SU-DHL-6 (cell line): ENCODE results near the gene FSTL3.

Source experiments
- H2AFZ ChIP-seq: fragments of 200-600 bp; sonication (generic); 2 replicates; pipeline ENCODE4 v1.6.1; 2014; ENCODE audit warnings: low read depth, mild to moderate bottlenecking, moderate library complexity, mixed read lengths, antibody characterized with exemption, low read length; ENCODE audit not compliant: severe bottlenecking
- H3F3A ChIP-seq: fragments of 200-600 bp; shearing (Covaris generic); 2 replicates; pipeline ENCODE4 v1.6.0; 2016; ENCODE audit warnings: antibody characterized with exemption, mild to moderate bottlenecking; ENCODE audit not compliant: insufficient read depth
- H3K27ac ChIP-seq: fragments of 200-600 bp; sonication (generic); 2 replicates; pipeline ENCODE4 v1.5.1; 2016; ENCODE audit warnings: low read depth, mild to moderate bottlenecking, low read length, moderate library complexity, mixed read lengths
- H3K27me3 ChIP-seq: fragments of 200-600 bp; sonication (generic), shearing (Covaris generic); 2 replicates; pipeline ENCODE4 v1.6.0; 2014; ENCODE audit warnings: mild to moderate bottlenecking, low read length
- H3K36me3 ChIP-seq: fragments of 200-600 bp; sonication (generic); 2 replicates; pipeline ENCODE4 v1.6.1; 2014; ENCODE audit warnings: mild to moderate bottlenecking, low read length, mixed read lengths
- H3K4me2 ChIP-seq: fragments of 300-600, 200-600 bp; shearing (Covaris generic), sonication (generic); 2 replicates; pipeline ENCODE4 v1.6.0; 2014; ENCODE audit warnings: low read length, low read depth, mild to moderate bottlenecking; ENCODE audit not compliant: poor library complexity, severe bottlenecking
- H3K4me3 ChIP-seq: fragments of 200-600 bp; sonication (generic); 2 replicates; pipeline ENCODE4 v1.5.1; 2014; ENCODE audit warnings: antibody characterized with exemption, low read length, mild to moderate bottlenecking, mixed read lengths; ENCODE audit not compliant: insufficient read depth, poor library complexity, severe bottlenecking
- H3K79me2 ChIP-seq: fragments of 200-600 bp; sonication (generic); 2 replicates; pipeline ENCODE4 v1.6.1; 2014; ENCODE audit warnings: mild to moderate bottlenecking, low read length, moderate library complexity; ENCODE audit not compliant: insufficient read depth
- H3K9ac ChIP-seq: fragments of 200-600 bp; sonication (generic); 2 replicates; pipeline ENCODE4 v1.7.0; 2014; ENCODE audit warnings: mild to moderate bottlenecking, low read length
- H3K9me2 ChIP-seq: fragments of 200-600 bp; sonication (generic); replicated peaks from 2 replicates; pipeline ENCODE4 v1.6.1; 2014; ENCODE audit warnings: low read length; ENCODE audit not compliant: insufficient read depth
- H3K9me3 ChIP-seq: fragments of 200-600 bp; sonication (generic); 2 replicates; pipeline ENCODE4 v1.6.1; 2014; ENCODE audit warnings: low read length, mixed read lengths; ENCODE audit not compliant: insufficient read depth
- H4K20me1 ChIP-seq: fragments of 200-600 bp; sonication (generic); 2 replicates; pipeline ENCODE4 v1.6.1; 2014; ENCODE audit warnings: low read depth, mild to moderate bottlenecking, antibody characterized with exemption, low read length, moderate library complexity, mixed read lengths
- EZH2phosphoT487 ChIP-seq: fragments of 200-600 bp; sonication (generic), shearing (Covaris generic); conservative IDR thresholded peaks from 2 replicates; pipeline ENCODE4 v1.6.1; 2018; ENCODE audit warnings: mild to moderate bottlenecking, antibody characterized with exemption, low read length, moderate library complexity, mixed read lengths
- TF ChIP-seq, protein P1 (sequence below): fragments of 200-600 bp; sonication (generic); IDR thresholded peaks from one replicate; pipeline ENCODE4 v1.5.1; 2017; ENCODE audit warnings: antibody characterized with exemption, mild to moderate bottlenecking, low read length, moderate library complexity; ENCODE audit not compliant: insufficient read depth, poor library complexity, severe bottlenecking

The FSTL3 gene

GRCh38 chr19:682678-683320, 6.6 kb downstream of the FSTL3 start:
- Histone ChIP-seq H3K27me3 (no peaks in the 10 kb centered on the region), H3K36me3 (no peaks in the 10 kb centered on the region), H3K4me2 (no peak overlapping the region), H3K79me2 (no peaks in the 10 kb centered on the region), H3K9ac (no peak overlapping the region), H4K20me1 (no peaks in the 10 kb centered on the region), H3F3A (0 out of 2 replicates have a peak, but pooled peaks cover 8% of the 10 kb centered on the region), H3K9me3 (no peaks in the 10 kb centered on the region), H3K4me3 (no peak overlapping the region), H2AFZ (no peak overlapping the region), H3K27ac (no peak overlapping the region), H3K9me2 (no peaks in the 10 kb centered on the region)
- no peak for TF ChIP-seq EZH2phosphoT487
- TF ChIP-seq, protein P1, sequence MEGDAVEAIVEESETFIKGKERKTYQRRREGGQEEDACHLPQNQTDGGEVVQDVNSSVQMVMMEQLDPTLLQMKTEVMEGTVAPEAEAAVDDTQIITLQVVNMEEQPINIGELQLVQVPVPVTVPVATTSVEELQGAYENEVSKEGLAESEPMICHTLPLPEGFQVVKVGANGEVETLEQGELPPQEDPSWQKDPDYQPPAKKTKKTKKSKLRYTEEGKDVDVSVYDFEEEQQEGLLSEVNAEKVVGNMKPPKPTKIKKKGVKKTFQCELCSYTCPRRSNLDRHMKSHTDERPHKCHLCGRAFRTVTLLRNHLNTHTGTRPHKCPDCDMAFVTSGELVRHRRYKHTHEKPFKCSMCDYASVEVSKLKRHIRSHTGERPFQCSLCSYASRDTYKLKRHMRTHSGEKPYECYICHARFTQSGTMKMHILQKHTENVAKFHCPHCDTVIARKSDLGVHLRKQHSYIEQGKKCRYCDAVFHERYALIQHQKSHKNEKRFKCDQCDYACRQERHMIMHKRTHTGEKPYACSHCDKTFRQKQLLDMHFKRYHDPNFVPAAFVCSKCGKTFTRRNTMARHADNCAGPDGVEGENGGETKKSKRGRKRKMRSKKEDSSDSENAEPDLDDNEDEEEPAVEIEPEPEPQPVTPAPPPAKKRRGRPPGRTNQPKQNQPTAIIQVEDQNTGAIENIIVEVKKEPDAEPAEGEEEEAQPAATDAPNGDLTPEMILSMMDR = no peak

GRCh38 chr19:685454-685931, 9.3 kb downstream of the FSTL3 start:
- no peak overlapping the region for H3K4me2 ChIP-seq
- no peaks in the 10 kb centered on the region for H3K9me2 ChIP-seq
- H3K27ac ChIP-seq = no peak overlapping the region
- H3K36me3 ChIP-seq = no peaks in the 10 kb centered on the region
- H2AFZ ChIP-seq = no peak overlapping the region
- H3K4me3 ChIP-seq = no peak overlapping the region
- H3K27me3 ChIP-seq = no peaks in the 10 kb centered on the region
- H3K9ac ChIP-seq = no peak overlapping the region
- H3F3A ChIP-seq = no peaks in the 10 kb centered on the region
- H3K79me2 ChIP-seq = no peaks in the 10 kb centered on the region
- no peaks in the 10 kb centered on the region for H3K9me3 ChIP-seq
- no peak for TF ChIP-seq EZH2phosphoT487
- TF ChIP-seq, protein P1 = no peak
- no peaks in the 10 kb centered on the region for H4K20me1 ChIP-seq

DNA sequence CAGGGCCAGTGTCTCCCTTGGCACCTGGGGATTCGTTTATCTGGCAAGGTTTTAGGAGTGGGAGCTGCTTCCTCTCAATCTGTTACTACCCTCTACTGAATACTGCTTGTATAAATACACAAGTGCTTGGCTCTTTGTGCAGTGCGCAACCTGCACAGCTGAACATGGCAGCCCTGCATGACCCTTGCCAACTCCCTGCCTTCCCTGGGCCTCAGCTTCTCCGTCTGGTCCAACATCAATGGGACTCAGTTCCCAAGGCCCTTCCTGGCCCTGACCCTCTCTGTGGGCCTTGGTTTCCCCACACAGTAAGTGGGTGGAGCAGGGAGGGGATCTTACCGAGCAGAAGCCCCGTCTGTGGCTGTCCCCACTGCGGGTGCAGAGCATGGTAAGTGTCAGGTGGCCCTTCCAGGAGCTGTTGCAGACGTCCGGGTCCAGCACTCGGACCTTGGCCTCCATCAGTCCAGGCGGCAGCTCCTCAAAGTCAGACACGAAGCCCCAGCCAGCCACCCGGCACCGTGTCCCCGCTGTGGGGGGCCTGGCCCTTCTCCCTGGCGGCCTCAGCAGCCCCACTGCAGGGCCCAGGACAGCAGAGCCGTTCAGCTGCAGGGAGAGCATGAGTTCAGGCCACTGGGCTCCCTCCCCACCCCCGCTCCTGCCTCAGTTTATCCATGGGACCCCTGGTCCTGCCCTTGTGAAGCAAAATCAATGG, 10.6 kb downstream of the FSTL3 start:
- H3F3A ChIP-seq = no peaks in the 10 kb centered on the region
- TF ChIP-seq EZH2phosphoT487 = no peak
- TF ChIP-seq, protein P1 = no peak
- H3K4me2 ChIP-seq = no peak overlapping the region
- H3K9ac ChIP-seq = no peak overlapping the region
- no peaks in the 10 kb centered on the region for H3K36me3 ChIP-seq
- no peak overlapping the region for H2AFZ ChIP-seq
- H3K4me3 ChIP-seq = no peak overlapping the region
- no peaks in the 10 kb centered on the region for H3K27me3 ChIP-seq
- no peaks in the 10 kb centered on the region for H3K9me3 ChIP-seq
- H3K79me2 ChIP-seq = no peaks in the 10 kb centered on the region
- no peaks in the 10 kb centered on the region for H4K20me1 ChIP-seq
- no peaks in the 10 kb centered on the region for H3K9me2 ChIP-seq
- H3K27ac ChIP-seq = no peak overlapping the region
